GM23338 (cell line): ENCODE data around the gene ATP12A. TPM values are rescaled to one million over a fixed set of nuclear protein-coding genes. Genes with fewer than 3 reads are reported as not detected.

Source experiments
- ATAC-seq: fragments of 200-7000 bp; cut with Tn5 transposase; 3 replicates; pipeline ENCODE4 v1.9.1; 2020
- DNase-seq: peaks from one replicate; pipeline ENCODE4 v3.0.0-alpha.2; 2015; ENCODE audit warnings: low spot score
- H2AFZ ChIP-seq: fragments of 200-600 bp; sonication (generic); 2 replicates; pipeline ENCODE4 v1.8.0; 2016; ENCODE audit warnings: antibody characterized with exemption, mild to moderate bottlenecking, moderate library complexity
- H3F3A ChIP-seq: fragments of 200-600 bp; sonication (generic); replicated peaks from 2 replicates; pipeline ENCODE4 v1.8.0; 2017; ENCODE audit warnings: antibody characterized with exemption, mixed run types, low read depth
- H3K27ac ChIP-seq: fragments of 200-600 bp; sonication (generic); 2 replicates; pipeline ENCODE4 v1.6.1; 2016; ENCODE audit warnings: low read depth
- H3K27me3 ChIP-seq: fragments of 200-600 bp; sonication (generic); 2 replicates; pipeline ENCODE4 v1.8.0; 2016; ENCODE audit warnings: mild to moderate bottlenecking, mixed run types, moderate library complexity; ENCODE audit not compliant: insufficient read depth
- H3K36me3 ChIP-seq: fragments of 200-600 bp; sonication (generic); 2 replicates; pipeline ENCODE4 v1.8.0; 2016; ENCODE audit warnings: mild to moderate bottlenecking; ENCODE audit not compliant: insufficient read depth
- H3K4me1 ChIP-seq: fragments of 200-600 bp; sonication (generic); 2 replicates; pipeline ENCODE4 v1.8.0; 2016; ENCODE audit warnings: mild to moderate bottlenecking, moderate library complexity; ENCODE audit not compliant: insufficient read depth
- H3K4me2 ChIP-seq: fragments of 200-600 bp; sonication (generic); 2 replicates; pipeline ENCODE4 v1.7.1; 2017; ENCODE audit warnings: mixed run types
- H3K4me3 ChIP-seq: fragments of 200-600 bp; sonication (generic); 2 replicates; pipeline ENCODE4 v1.6.1; 2016; ENCODE audit warnings: mixed run types
- H3K79me2 ChIP-seq: fragments of 200-600 bp; sonication (generic); replicated peaks from 2 replicates; pipeline ENCODE4 v1.8.0; 2017; ENCODE audit warnings: mild to moderate bottlenecking; ENCODE audit not compliant: insufficient read depth
- H3K9me2 ChIP-seq: fragments of 200-600 bp; sonication (generic); 2 replicates; pipeline ENCODE4 v1.8.0; 2017; ENCODE audit not compliant: insufficient read depth
- H4K20me1 ChIP-seq: fragments of 200-600 bp; sonication (generic); replicated peaks from 2 replicates; pipeline ENCODE4 v1.8.0; 2017; ENCODE audit warnings: mild to moderate bottlenecking; ENCODE audit not compliant: insufficient read depth
- H3K27ac Mint-ChIP-seq: 2 replicates; pipeline ENCODE4 v1.8.0; 2020; ENCODE audit warnings: inconsistent platforms, mild to moderate bottlenecking, moderate library complexity, mixed read lengths
- H3K27me3 Mint-ChIP-seq: 3 replicates; pipeline ENCODE4 v1.8.0; 2022; ENCODE audit warnings: low read depth, mild to moderate bottlenecking, moderate library complexity, mixed read lengths, inconsistent platforms; ENCODE audit not compliant: insufficient read depth, poor library complexity
- H3K36me3 Mint-ChIP-seq: 3 replicates; pipeline ENCODE4 v1.8.0; 2021; ENCODE audit warnings: low read depth, mild to moderate bottlenecking, inconsistent platforms, moderate library complexity, mixed read lengths
- H3K4me1 Mint-ChIP-seq: 3 replicates; pipeline ENCODE4 v1.8.0; 2020; ENCODE audit warnings: mild to moderate bottlenecking, inconsistent platforms, mixed read lengths
- H3K4me3 Mint-ChIP-seq: 3 replicates; pipeline ENCODE4 v1.8.0; 2021; ENCODE audit warnings: moderate library complexity, mild to moderate bottlenecking, inconsistent platforms, mixed read lengths
- H3K9me3 Mint-ChIP-seq: 3 replicates; pipeline ENCODE4 v1.8.0; 2020; ENCODE audit warnings: moderate library complexity, mild to moderate bottlenecking, inconsistent platforms, mixed read lengths
- CREB1 ChIP-seq: fragments of 250-450 bp; sonication (Bioruptor Pico); IDR thresholded peaks from 2 replicates; pipeline ENCODE4 v1.5.0; 2020; ENCODE audit warnings: low read depth, mild to moderate bottlenecking, moderate library complexity
- ETS1 ChIP-seq: IDR thresholded peaks from 2 replicates; pipeline ENCODE4 v1.6.1; 2016; ENCODE audit warnings: antibody characterized with exemption
- EZH2 ChIP-seq: fragments of 200-600 bp; sonication (generic); IDR thresholded peaks from one replicate; pipeline ENCODE4 v1.8.0; 2017; ENCODE audit warnings: antibody characterized with exemption, mild to moderate bottlenecking, low read depth; ENCODE audit not compliant: unreplicated experiment
- EZH2phosphoT487 ChIP-seq: fragments of 200-600 bp; sonication (generic); IDR thresholded peaks from one replicate; pipeline ENCODE4 v1.8.1; 2018; ENCODE audit warnings: antibody characterized with exemption; ENCODE audit not compliant: unreplicated experiment
- JUNB ChIP-seq: IDR thresholded peaks from one replicate; pipeline ENCODE4 v1.6.1; 2016; ENCODE audit warnings: antibody characterized with exemption; ENCODE audit not compliant: unreplicated experiment
- NANOG ChIP-seq: IDR thresholded peaks from 2 replicates; pipeline ENCODE4 v1.6.1; 2016; ENCODE audit warnings: antibody characterized with exemption, borderline replicate concordance
- POLR2AphosphoS5 ChIP-seq: IDR thresholded peaks from 2 replicates; pipeline ENCODE4 v1.6.1; 2016; ENCODE audit warnings: antibody characterized with exemption, low read depth
- STAT1 ChIP-seq: IDR thresholded peaks from one replicate; pipeline ENCODE4 v1.6.1; 2016; ENCODE audit warnings: antibody characterized with exemption; ENCODE audit not compliant: unreplicated experiment
- ZNF114 ChIP-seq: fragments of 250-450 bp; sonication (Bioruptor Pico); IDR thresholded peaks from 2 replicates; pipeline ENCODE4 v1.5.0; 2020; ENCODE audit warnings: mild to moderate bottlenecking, moderate library complexity
- ZNF331 ChIP-seq: fragments of 250-450 bp; sonication (Bioruptor Pico); IDR thresholded peaks from 2 replicates; pipeline ENCODE4 v1.5.0; 2020; ENCODE audit warnings: low read depth, mild to moderate bottlenecking, moderate library complexity
- ZNF462 ChIP-seq: fragments of 250-450 bp; sonication (Bioruptor Pico); IDR thresholded peaks from 2 replicates; pipeline ENCODE4 v1.5.0; 2020; ENCODE audit warnings: mild to moderate bottlenecking, moderate library complexity
- polyA plus RNA-seq: library from polyadenylated mRNA; unstranded; fragments of >200 nt; fragmentation: Nextera tagmentation; extraction: Ambion mirVana; gene quantifications from 2 replicates; pipeline ENCODE4 v1.2.1, GENCODE V29; 2016
- total RNA-seq: library from RNA; depleted of rRNA; stranded (reverse); fragments of >200 nt; shearing (Covaris generic); gene quantifications from 2 replicates; pipeline ENCODE4 v1.2.3, GENCODE V29; 2014
- TF ChIP-seq, protein P1 (sequence below): IDR thresholded peaks from one replicate; pipeline ENCODE4 v1.6.1; 2018; ENCODE audit warnings: antibody characterized with exemption; ENCODE audit not compliant: unreplicated experiment
- TF ChIP-seq, protein P2 (sequence below), 2 experiments: fragments of 200-600 bp in 1 of 2; sonication (generic) in 1 of 2; conservative IDR thresholded peaks; 2 replicates each; pipeline versions ENCODE4 v1.5.1 to v1.6.1; 2016 to 2017; ENCODE audit warnings: antibody characterized with exemption in 2 of 2, low read depth in 2 of 2, mild to moderate bottlenecking in 2 of 2, moderate library complexity in 1 of 2

The ATP12A gene
- total and polyA plus RNA-seq, 2 experiments from 2014 or later, result 0.40 to 1.0 TPM

DNA sequence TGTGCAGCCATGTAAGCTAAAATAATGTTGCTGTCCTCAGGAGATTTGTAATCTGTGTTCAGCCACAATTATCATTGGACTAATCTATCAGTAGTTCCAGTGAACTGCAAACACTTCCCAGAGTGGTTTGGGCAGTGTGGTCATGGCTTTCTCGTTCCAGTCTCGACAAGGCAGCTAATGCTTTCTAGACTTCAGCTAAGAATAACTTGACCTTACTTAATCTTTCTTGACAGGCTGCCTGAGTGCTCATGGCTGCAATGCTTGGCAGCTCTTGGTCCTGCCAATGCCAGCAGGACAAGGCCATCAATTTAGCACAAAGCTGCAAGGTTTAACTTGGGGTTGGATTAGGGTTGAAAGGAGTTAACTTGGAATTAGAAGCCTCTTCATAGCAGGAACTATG lies 32.8 kb downstream of the ATP12A start:
- no peaks in the 10 kb centered on the region for H3K9me2 ChIP-seq
- no peak overlapping the region; the same call in 1 of the 2 replicates for H2AFZ ChIP-seq
- H3K79me2 ChIP-seq, result no peaks in the 10 kb centered on the region
- TF ChIP-seq EZH2phosphoT487 (no peak), JUNB (no peak), NANOG (no peak), ZNF331 (CRISPR knock-in tag) (no peak), ZNF462 (CRISPR knock-in tag) (no peak), POLR2AphosphoS5 (no peak), CREB1 (CRISPR knock-in tag) (no peak), EZH2 (no peak), ETS1 (no peak), ZNF114 (CRISPR knock-in tag) (no peak), STAT1 (no peak)
- TF ChIP-seq, protein P1, sequence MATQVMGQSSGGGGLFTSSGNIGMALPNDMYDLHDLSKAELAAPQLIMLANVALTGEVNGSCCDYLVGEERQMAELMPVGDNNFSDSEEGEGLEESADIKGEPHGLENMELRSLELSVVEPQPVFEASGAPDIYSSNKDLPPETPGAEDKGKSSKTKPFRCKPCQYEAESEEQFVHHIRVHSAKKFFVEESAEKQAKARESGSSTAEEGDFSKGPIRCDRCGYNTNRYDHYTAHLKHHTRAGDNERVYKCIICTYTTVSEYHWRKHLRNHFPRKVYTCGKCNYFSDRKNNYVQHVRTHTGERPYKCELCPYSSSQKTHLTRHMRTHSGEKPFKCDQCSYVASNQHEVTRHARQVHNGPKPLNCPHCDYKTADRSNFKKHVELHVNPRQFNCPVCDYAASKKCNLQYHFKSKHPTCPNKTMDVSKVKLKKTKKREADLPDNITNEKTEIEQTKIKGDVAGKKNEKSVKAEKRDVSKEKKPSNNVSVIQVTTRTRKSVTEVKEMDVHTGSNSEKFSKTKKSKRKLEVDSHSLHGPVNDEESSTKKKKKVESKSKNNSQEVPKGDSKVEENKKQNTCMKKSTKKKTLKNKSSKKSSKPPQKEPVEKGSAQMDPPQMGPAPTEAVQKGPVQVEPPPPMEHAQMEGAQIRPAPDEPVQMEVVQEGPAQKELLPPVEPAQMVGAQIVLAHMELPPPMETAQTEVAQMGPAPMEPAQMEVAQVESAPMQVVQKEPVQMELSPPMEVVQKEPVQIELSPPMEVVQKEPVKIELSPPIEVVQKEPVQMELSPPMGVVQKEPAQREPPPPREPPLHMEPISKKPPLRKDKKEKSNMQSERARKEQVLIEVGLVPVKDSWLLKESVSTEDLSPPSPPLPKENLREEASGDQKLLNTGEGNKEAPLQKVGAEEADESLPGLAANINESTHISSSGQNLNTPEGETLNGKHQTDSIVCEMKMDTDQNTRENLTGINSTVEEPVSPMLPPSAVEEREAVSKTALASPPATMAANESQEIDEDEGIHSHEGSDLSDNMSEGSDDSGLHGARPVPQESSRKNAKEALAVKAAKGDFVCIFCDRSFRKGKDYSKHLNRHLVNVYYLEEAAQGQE, result no peak
- TF ChIP-seq, protein P2, sequence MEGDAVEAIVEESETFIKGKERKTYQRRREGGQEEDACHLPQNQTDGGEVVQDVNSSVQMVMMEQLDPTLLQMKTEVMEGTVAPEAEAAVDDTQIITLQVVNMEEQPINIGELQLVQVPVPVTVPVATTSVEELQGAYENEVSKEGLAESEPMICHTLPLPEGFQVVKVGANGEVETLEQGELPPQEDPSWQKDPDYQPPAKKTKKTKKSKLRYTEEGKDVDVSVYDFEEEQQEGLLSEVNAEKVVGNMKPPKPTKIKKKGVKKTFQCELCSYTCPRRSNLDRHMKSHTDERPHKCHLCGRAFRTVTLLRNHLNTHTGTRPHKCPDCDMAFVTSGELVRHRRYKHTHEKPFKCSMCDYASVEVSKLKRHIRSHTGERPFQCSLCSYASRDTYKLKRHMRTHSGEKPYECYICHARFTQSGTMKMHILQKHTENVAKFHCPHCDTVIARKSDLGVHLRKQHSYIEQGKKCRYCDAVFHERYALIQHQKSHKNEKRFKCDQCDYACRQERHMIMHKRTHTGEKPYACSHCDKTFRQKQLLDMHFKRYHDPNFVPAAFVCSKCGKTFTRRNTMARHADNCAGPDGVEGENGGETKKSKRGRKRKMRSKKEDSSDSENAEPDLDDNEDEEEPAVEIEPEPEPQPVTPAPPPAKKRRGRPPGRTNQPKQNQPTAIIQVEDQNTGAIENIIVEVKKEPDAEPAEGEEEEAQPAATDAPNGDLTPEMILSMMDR (conservative IDR thresholded peaks at IDR 0.05; ENCODE audit: low read depth in 2 of 2), result no peak
- DNase-seq, result no peak
- H3K36me3 ChIP-seq, result no peaks in the 10 kb centered on the region
- H3K27ac ChIP-seq, result no peak overlapping the region
- no peak overlapping the region for H3K4me3 Mint-ChIP-seq
- H3K4me1 ChIP-seq, result peaks cover 9% of the 10 kb centered on the region
- no peaks in the 10 kb centered on the region for H4K20me1 ChIP-seq
- peaks cover 29% of the 10 kb centered on the region for H3K4me1 Mint-ChIP-seq
- H3F3A ChIP-seq, result no peaks in the 10 kb centered on the region
- H3K36me3 Mint-ChIP-seq, result no peaks in the 10 kb centered on the region
- H3K4me2 ChIP-seq, result no peak overlapping the region
- H3K27me3 Mint-ChIP-seq, result peaks cover 14% of the 10 kb centered on the region
- H3K27me3 ChIP-seq, result no peaks in the 10 kb centered on the region
- ATAC-seq, result no peak
- no peak overlapping the region for H3K27ac Mint-ChIP-seq
- no peak overlapping the region for H3K4me3 ChIP-seq
- no peaks in the 10 kb centered on the region; the same call in 2 of the 3 replicates for H3K9me3 Mint-ChIP-seq
